ENCODE results near the gene PLD4. TPM values are rescaled to one million over a fixed set of nuclear protein-coding genes. Genes with fewer than 3 reads are reported as not detected.

The PLD4 gene
- total RNA-seq, 1 donor from 2014 or later, result 0.78 TPM

GRCh38 chr14:104981699-104982541 lies 57.2 kb downstream of the PLD4 start:
- DNase-seq (ENCODE audit: low spot score in 2 of 2, unreplicated experiment in 2 of 2), result no peak
- no peak overlapping the region for H3K4me3 Mint-ChIP-seq
- no peaks in the 10 kb centered on the region for H3K9me3 Mint-ChIP-seq
- no peak overlapping the region for H3K27ac Mint-ChIP-seq
- H3K4me1 Mint-ChIP-seq, result peaks cover 12% of the 10 kb centered on the region
- H3K36me3 Mint-ChIP-seq, result no peaks in the 10 kb centered on the region
- H3K27me3 Mint-ChIP-seq (ENCODE audit: low read depth), result peaks cover 14% of the 10 kb centered on the region
- no peak for TF ChIP-seq CTCF (IDR thresholded peaks at IDR 0.05; ENCODE audit: unreplicated experiment)

- H3K27ac Mint-ChIP-seq, result no peak overlapping the region
- no peaks in the 10 kb centered on the region for H3K36me3 Mint-ChIP-seq
- H3K9me3 Mint-ChIP-seq, result no peaks in the 10 kb centered on the region
- no peak for DNase-seq (ENCODE audit: low spot score in 2 of 2, unreplicated experiment in 2 of 2)
- no peak overlapping the region for H3K4me3 Mint-ChIP-seq
- H3K27me3 Mint-ChIP-seq (ENCODE audit: low read depth), result peaks cover 9% of the 10 kb centered on the region
- H3K4me1 Mint-ChIP-seq, result peaks cover 10% of the 10 kb centered on the region
- no peak for TF ChIP-seq CTCF (IDR thresholded peaks at IDR 0.05; ENCODE audit: unreplicated experiment)
Observed at GRCh38 chr14:104982548-104983230, 58.0 kb downstream of the PLD4 start.

Other genes starting within 250 kb of the PLD4 start
- gene INF2, start 235.3 kb upstream of the PLD4 start, total RNA-seq, result 90.2 to 92.8 TPM (median 92.5 TPM) in 3 replicates
- 14.1 to 17.1 TPM (median 14.4 TPM) in 3 replicates for gene ADSS1, start 200.7 kb upstream of the PLD4 start, total RNA-seq
- 68.7 to 70.9 TPM (median 70.9 TPM) in 3 replicates for gene SIVA1, start 171.7 kb upstream of the PLD4 start, total RNA-seq
- gene AKT1, start 129.1 kb upstream of the PLD4 start, total RNA-seq, result 116 to 122 TPM (median 117 TPM) in 3 replicates
- 5.8 to 6.7 TPM (median 6.2 TPM) in 3 replicates for gene ZBTB42, start 123.8 kb upstream of the PLD4 start, total RNA-seq
- 28.3 to 29.2 TPM (median 28.4 TPM) in 3 replicates for gene CEP170B, start 59.6 kb upstream of the PLD4 start, total RNA-seq
- gene AHNAK2, start 53.5 kb downstream of the PLD4 start, total RNA-seq, result 2.4 to 2.8 TPM (median 2.6 TPM) in 3 replicates
- gene CLBA1, start 60.9 kb downstream of the PLD4 start, total RNA-seq, result 9.0 to 10.3 TPM (median 10.2 TPM) in 3 replicates
- 31.5 to 33.9 TPM (median 32.3 TPM) in 3 replicates for gene CDCA4, start 96.2 kb downstream of the PLD4 start, total RNA-seq
- 1.0 to 1.6 TPM (median 1.1 TPM) in 3 replicates for gene GPR132, start 140.6 kb downstream of the PLD4 start, total RNA-seq
- gene JAG2, start 243.9 kb downstream of the PLD4 start, total RNA-seq, result 33.7 to 38.9 TPM (median 33.9 TPM) in 3 replicates

Data from mesothelial cell of epicardium (in vitro differentiated cells).